GM19455 (cell line): ENCODE results near the gene AXIN2.
"Not testable (repeated sequence)": the region's sequence is repeated elsewhere in the genome, so short reads cannot be mapped to it uniquely, and the experiment has no call there.

Experiments
- ATAC-seq: cut with Tn5 transposase; IDR thresholded peaks from one replicate; pipeline ENCODE4 v1.9.1; 2021; ENCODE audit not compliant: unreplicated experiment

Gene AXIN2

GRCh38 chr17:65485388-65486299 is 75.8 kb downstream of the AXIN2 start:
- ATAC-seq = no peak

- ATAC-seq = not testable (repeated sequence)
Observed at GRCh38 chr17:65484405-65484804, 77.0 kb downstream of the AXIN2 start.

- ATAC-seq = no peak
Observed at GRCh38 chr17:65483438-65483837, 78.0 kb downstream of the AXIN2 start.

GRCh38 chr17:65482201-65482600 is 79.2 kb downstream of the AXIN2 start:
- ATAC-seq = no peak

- ATAC-seq = no peak
Observed at GRCh38 chr17:65479282-65479681, 82.2 kb downstream of the AXIN2 start.
